ENCODE results near the gene HAGHL.

Gene HAGHL

GRCh38 chr16:722835-723633 lies 3.9 kb upstream of the HAGHL start:
- DNase-seq, result no peak

- DNase-seq, result no peak
Measured at GRCh38 chr16:723695-724094, 3.2 kb upstream of the HAGHL start.

GRCh38 chr16:724188-725040 lies 2.5 kb upstream of the HAGHL start:
- no peak for DNase-seq

GRCh38 chr16:725041-725376 lies 1.9 kb upstream of the HAGHL start:
- no peak for DNase-seq

- peak; percentile 64 for DNase-seq
Measured at GRCh38 chr16:725463-726187, 1.3 kb upstream of the HAGHL start.

GRCh38 chr16:726188-726437 lies 793 bp upstream of the HAGHL start:
- DNase-seq, result no peak

GRCh38 chr16:727291-727977 lies 528 bp downstream of the HAGHL start:
- peak; percentile 62 for DNase-seq

- DNase-seq, result peak; percentile 97
Measured at GRCh38 chr16:728131-728889, 1.4 kb downstream of the HAGHL start.

- no peak for DNase-seq
Measured at GRCh38 chr16:728890-729744, 2.2 kb downstream of the HAGHL start.

GRCh38 chr16:729768-730665 lies 3.1 kb downstream of the HAGHL start:
- DNase-seq, result no peak

- DNase-seq, result no peak
Measured at GRCh38 chr16:730666-731509, 4.0 kb downstream of the HAGHL start.

- DNase-seq, result no peak
Measured at GRCh38 chr16:732332-732731, 5.4 kb downstream of the HAGHL start.

- no peak for DNase-seq
Measured at GRCh38 chr16:732936-733335, 6.0 kb downstream of the HAGHL start.

GRCh38 chr16:733382-734207 lies 6.7 kb downstream of the HAGHL start:
- no peak for DNase-seq

- no peak for DNase-seq
Measured at GRCh38 chr16:734208-734980, 7.5 kb downstream of the HAGHL start.

- no peak for DNase-seq
Measured at GRCh38 chr16:734981-735881, 8.3 kb downstream of the HAGHL start.
